ENCODE measurements around the gene MAML3. TPM values are rescaled to one million over a fixed set of nuclear protein-coding genes. Genes with fewer than 3 reads are reported as not detected.

Gene MAML3
- total and polyA plus RNA-seq, 8 donors = 5.8 to 18.7 (median 16.7) TPM

GRCh38 chr4:140158365-140159030, 4.5 kb upstream of the MAML3 start:
- Histone ChIP-seq H3K4me3 (no peak overlapping the region), H3K36me3 (no peaks in the 10 kb centered on the region), H3K27me3 (no peaks in the 10 kb centered on the region), H3K27ac (peak overlapping the region; percentile 5 to 8), H3K9me3 (no peaks in the 10 kb centered on the region), H3K4me1 (peaks cover 4 to 35% of the 10 kb centered on the region in 2 donors)
- intact Hi-C loops (cut with DNase I) = no loop called here
- DNase-seq = peak in 1 of 4 donors; percentile 56
- TF ChIP-seq CTCF (IDR thresholded peaks at IDR 0.05) = no peak
- ATAC-seq = peak; percentile 39

GRCh38 chr4:140157341-140157740, 3.4 kb upstream of the MAML3 start:
- Histone ChIP-seq H3K36me3 (no peaks in the 10 kb centered on the region), H3K27ac (peak overlapping the region in 1 of 2 donors; percentile 73), H3K27me3 (no peaks in the 10 kb centered on the region), H3K4me3 (no peak overlapping the region), H3K9me3 (no peaks in the 10 kb centered on the region), H3K4me1 (peaks cover 4 to 27% of the 10 kb centered on the region in 2 donors)
- DNase-seq = no peak
- no peak for TF ChIP-seq CTCF (IDR thresholded peaks at IDR 0.05)
- intact Hi-C loops (cut with DNase I) = no loop called here
- no peak for ATAC-seq

- ATAC-seq = no peak
- H3K27ac ChIP-seq = peak overlapping the region in 1 of 2 donors; percentile 73
- intact Hi-C loops (cut with DNase I) = no loop called here
- no peak overlapping the region for H3K4me3 ChIP-seq
- no peaks in the 10 kb centered on the region for H3K9me3 ChIP-seq
- no peak for DNase-seq
- H3K36me3 ChIP-seq = no peaks in the 10 kb centered on the region
- no peak for TF ChIP-seq CTCF (IDR thresholded peaks at IDR 0.05)
- peaks cover 4 to 27% of the 10 kb centered on the region in 2 donors for H3K4me1 ChIP-seq
- no peaks in the 10 kb centered on the region for H3K27me3 ChIP-seq
Measured at GRCh38 chr4:140156529-140157171, 2.7 kb upstream of the MAML3 start.

- DNase-seq = no peak
- Histone ChIP-seq H3K9me3 (no peaks in the 10 kb centered on the region), H3K4me1 (peaks cover 4 to 34% of the 10 kb centered on the region in 2 donors), H3K27ac (peak overlapping the region; percentile 97 to 99), H3K27me3 (no peaks in the 10 kb centered on the region), H3K36me3 (no peaks in the 10 kb centered on the region), H3K4me3 (peak overlapping the region; percentile 53 to 69)
- intact Hi-C loops (cut with DNase I) = loop anchor here in 1 of 2 donors (5.0 kb wide), 3 partner anchors 98 to 417 kb away; no protein-coding TSS in a partner anchor
- no peak for TF ChIP-seq CTCF (IDR thresholded peaks at IDR 0.05)
- ATAC-seq = no peak
Measured at GRCh38 chr4:140154572-140154891, 548 bp upstream of the MAML3 start.

- intact Hi-C loops (cut with DNase I) = loop anchor here in 1 of 2 donors (5.0 kb wide), 3 partner anchors 99 to 416 kb away; no protein-coding TSS in a partner anchor
- no peaks in the 10 kb centered on the region for H3K36me3 ChIP-seq
- H3K27ac ChIP-seq = peak overlapping the region; percentile 97 to 99
- ATAC-seq (no peak), DNase-seq (no peak)
- H3K9me3 ChIP-seq = no peaks in the 10 kb centered on the region
- H3K4me1 ChIP-seq = peaks cover 4 to 36% of the 10 kb centered on the region in 2 donors
- peak overlapping the region; percentile 53 to 69 for H3K4me3 ChIP-seq
- TF ChIP-seq CTCF (IDR thresholded peaks at IDR 0.05) = no peak
- H3K27me3 ChIP-seq = no peaks in the 10 kb centered on the region
Measured at GRCh38 chr4:140153419-140153717, 616 bp downstream of the MAML3 start.
